ENCODE measurements around the gene CDNF.

DNA sequence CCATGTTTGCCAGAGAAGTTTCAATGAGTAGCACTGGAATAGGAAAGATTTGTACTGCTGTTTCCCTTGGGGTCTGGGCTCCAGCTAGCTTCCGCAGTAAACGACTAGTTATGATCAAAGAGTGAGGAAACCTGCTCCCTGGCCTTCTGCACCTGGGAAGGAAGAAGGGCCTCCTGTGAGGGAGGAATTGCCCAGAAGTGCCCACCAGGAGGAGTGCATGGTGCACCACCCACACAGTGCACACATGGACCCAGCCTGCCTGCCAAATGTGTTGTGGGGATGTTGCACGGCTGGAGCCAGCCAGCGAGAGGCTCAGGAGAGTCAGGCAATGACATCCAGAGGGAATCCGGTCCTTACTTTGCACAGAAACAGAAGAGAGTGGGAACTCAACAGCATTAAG is 36.1 kb downstream of the CDNF start:
- no peak for TF ChIP-seq POLR2A (IDR thresholded peaks at IDR 0.05; ENCODE audit: low read depth, low read length)
- TF ChIP-seq SPI1 (IDR thresholded peaks at IDR 0.05; ENCODE audit: low read depth, low read length) = no peak
- TF ChIP-seq PAX5 (IDR thresholded peaks at IDR 0.05; ENCODE audit: insufficient read depth, low read length, severe bottlenecking) = no peak
- TF ChIP-seq POLR2AphosphoS5 (IDR thresholded peaks at IDR 0.05; ENCODE audit: low read depth, low read length) = no peak
- no peak for TF ChIP-seq TAF1 (IDR thresholded peaks at IDR 0.05; ENCODE audit: low read depth, low read length)
- TF ChIP-seq POU2F2 (IDR thresholded peaks at IDR 0.05; ENCODE audit: low read depth, low read length) = no peak

All from GM12891 (cell line).